D721Med (cell line): ENCODE measurements around the gene PRDM10.

ENCODE experiments used
- DNase-seq: peaks from one replicate; pipeline ENCODE4 v3.0.0; 2011; ENCODE audit warnings: low spot score; ENCODE audit not compliant: insufficient read length
- FAIRE-seq: peaks from 2 replicates; lab custom pipeline; 2011; peaks lifted over from hg19 to GRCh38; lab: Jason Lieb, UNC
- TF ChIP-seq, protein P1 (sequence below): IDR thresholded peaks from 2 replicates; pipeline ENCODE4 v1.5.1; 2012; ENCODE audit warnings: mild to moderate bottlenecking, control low read depth; ENCODE audit not compliant: insufficient read depth; ENCODE audit errors: missing control alignments

The PRDM10 gene

GRCh38 chr11:129852125-129852740 lies 150.4 kb downstream of the PRDM10 start:
- FAIRE-seq: no peak
- DNase-seq: no peak

More at GRCh38 chr11:129852125-129852740, 150.4 kb downstream of the PRDM10 start:
- TF ChIP-seq, protein P1, sequence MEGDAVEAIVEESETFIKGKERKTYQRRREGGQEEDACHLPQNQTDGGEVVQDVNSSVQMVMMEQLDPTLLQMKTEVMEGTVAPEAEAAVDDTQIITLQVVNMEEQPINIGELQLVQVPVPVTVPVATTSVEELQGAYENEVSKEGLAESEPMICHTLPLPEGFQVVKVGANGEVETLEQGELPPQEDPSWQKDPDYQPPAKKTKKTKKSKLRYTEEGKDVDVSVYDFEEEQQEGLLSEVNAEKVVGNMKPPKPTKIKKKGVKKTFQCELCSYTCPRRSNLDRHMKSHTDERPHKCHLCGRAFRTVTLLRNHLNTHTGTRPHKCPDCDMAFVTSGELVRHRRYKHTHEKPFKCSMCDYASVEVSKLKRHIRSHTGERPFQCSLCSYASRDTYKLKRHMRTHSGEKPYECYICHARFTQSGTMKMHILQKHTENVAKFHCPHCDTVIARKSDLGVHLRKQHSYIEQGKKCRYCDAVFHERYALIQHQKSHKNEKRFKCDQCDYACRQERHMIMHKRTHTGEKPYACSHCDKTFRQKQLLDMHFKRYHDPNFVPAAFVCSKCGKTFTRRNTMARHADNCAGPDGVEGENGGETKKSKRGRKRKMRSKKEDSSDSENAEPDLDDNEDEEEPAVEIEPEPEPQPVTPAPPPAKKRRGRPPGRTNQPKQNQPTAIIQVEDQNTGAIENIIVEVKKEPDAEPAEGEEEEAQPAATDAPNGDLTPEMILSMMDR: no peak
